ENCODE data around the gene PRPS1. TPM values are rescaled to one million over a fixed set of nuclear protein-coding genes. Genes with fewer than 3 reads are reported as not detected.
"Not testable (repeated sequence)": the region's sequence is repeated elsewhere in the genome, so short reads cannot be mapped to it uniquely, and the experiment has no call there.

Gene PRPS1
- total and polyA plus RNA-seq, 5 donors from 2014 or later, result 49.6 to 69.4 (median 57.9) TPM

DNA sequence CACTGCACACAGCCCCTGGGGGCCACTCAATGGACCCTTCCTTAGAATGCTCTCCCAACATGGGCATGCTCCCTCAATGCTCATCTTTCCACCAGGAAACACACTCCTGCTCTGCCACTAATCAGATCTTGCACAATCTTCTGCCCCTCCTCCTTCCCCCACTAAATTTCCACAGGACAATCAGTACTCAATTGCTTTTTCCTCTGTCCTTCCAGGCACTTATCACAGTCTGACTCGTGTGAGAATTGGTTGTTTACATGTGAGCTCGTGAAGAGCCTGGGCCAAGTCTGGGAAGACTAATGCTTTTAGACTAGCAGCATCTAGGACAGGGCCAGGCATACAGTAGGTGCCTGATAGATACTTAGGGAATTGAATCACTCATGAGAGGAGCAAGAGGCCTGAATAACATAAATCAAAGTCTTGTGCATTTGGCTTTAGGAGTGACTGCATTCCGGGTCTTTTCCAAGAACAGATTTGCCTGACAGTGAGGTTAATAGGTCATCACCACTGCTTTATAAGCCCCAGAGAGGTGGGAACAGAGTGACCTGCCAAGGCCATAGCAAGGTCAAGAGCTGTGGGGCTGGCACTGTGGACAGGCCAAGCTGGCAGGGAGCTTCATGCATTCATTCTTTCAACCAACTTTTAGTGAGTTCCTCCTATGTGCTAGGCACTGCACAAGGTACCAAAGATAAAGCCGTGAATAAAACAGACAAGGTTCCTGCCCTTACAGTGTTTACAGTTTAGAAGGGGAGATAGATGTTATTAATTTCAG lies 55.0 kb downstream of the PRPS1 start:
- no peak overlapping the region for H3K4me3 ChIP-seq (ENCODE audit: low read depth, low read length)
- Mint-ChIP-seq H3K27ac (peak overlapping the region in 1 of 3 donors; percentile 52), H3K4me1 (peaks cover 0 to 58% (median 25%) of the 10 kb centered on the region in 4 donors), H3K36me3 (no peaks in the 10 kb centered on the region), H3K4me3 (peak overlapping the region in 1 of 4 donors; percentile 52), H3K27me3 (no peaks in the 10 kb centered on the region), H3K9me3 (no peaks in the 10 kb centered on the region)
- ATAC-seq (ENCODE audit: low read depth in 2 of 2), result no peak
- no peaks in the 10 kb centered on the region for H3K27me3 ChIP-seq (ENCODE audit: control insufficient read depth, insufficient read depth, low read length)
- H3K4me1 ChIP-seq (ENCODE audit: control insufficient read depth, insufficient read depth, low read length, poor library complexity, severe bottlenecking), result peaks cover 17% of the 10 kb centered on the region
- H3K9me3 ChIP-seq (ENCODE audit: control insufficient read depth in 2 of 2, low read length in 2 of 2), result no peaks in the 10 kb centered on the region
- H3K36me3 ChIP-seq (ENCODE audit: control insufficient read depth, insufficient read depth, low read length), result no peaks in the 10 kb centered on the region
- DNase-seq, result no peak
- no peak overlapping the region for H3K27ac ChIP-seq (ENCODE audit: insufficient read depth, low read length, poor library complexity, severe bottlenecking)

DNA sequence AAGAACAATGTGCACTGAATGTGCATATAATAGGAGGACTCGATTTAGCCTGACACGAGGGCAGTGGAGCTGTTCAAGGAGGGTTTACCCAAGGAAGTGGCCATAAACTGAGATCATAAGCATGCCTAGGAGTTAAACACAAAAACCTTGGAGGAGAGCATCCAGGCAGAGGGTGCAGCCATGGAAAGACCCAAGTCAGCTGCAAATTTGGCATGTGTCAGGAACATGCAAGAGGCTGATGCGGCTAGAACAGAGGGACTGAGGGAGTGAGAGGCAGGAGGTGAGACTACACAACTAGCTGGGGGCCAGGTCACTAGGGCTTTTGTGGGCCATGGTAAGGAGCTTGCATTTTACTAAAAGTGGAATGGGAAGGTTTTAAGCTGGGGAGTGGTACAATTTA lies 55.6 kb downstream of the PRPS1 start:
- peaks cover 0 to 52% (median 21%) of the 10 kb centered on the region in 4 donors for H3K4me1 Mint-ChIP-seq
- peak overlapping the region in 1 of 4 donors; percentile 7 for H3K4me3 Mint-ChIP-seq
- peak overlapping the region in 2 of 3 donors; percentile 47 to 52 for H3K27ac Mint-ChIP-seq
- Histone ChIP-seq H3K9me3 (ENCODE audit: control insufficient read depth in 2 of 2, low read length in 2 of 2) (no peaks in the 10 kb centered on the region), H3K4me3 (ENCODE audit: low read depth, low read length) (no peak overlapping the region), H3K27me3 (ENCODE audit: control insufficient read depth, insufficient read depth, low read length) (no peaks in the 10 kb centered on the region), H3K4me1 (ENCODE audit: control insufficient read depth, insufficient read depth, low read length, poor library complexity, severe bottlenecking) (peaks cover 11% of the 10 kb centered on the region), H3K27ac (ENCODE audit: insufficient read depth, low read length, poor library complexity, severe bottlenecking) (no peak overlapping the region), H3K36me3 (ENCODE audit: control insufficient read depth, insufficient read depth, low read length) (no peaks in the 10 kb centered on the region)
- no peaks in the 10 kb centered on the region for H3K9me3 Mint-ChIP-seq
- DNase-seq (no peak), ATAC-seq (ENCODE audit: low read depth in 2 of 2) (no peak)
- H3K27me3 Mint-ChIP-seq, result no peaks in the 10 kb centered on the region
- H3K36me3 Mint-ChIP-seq, result no peaks in the 10 kb centered on the region

DNA sequence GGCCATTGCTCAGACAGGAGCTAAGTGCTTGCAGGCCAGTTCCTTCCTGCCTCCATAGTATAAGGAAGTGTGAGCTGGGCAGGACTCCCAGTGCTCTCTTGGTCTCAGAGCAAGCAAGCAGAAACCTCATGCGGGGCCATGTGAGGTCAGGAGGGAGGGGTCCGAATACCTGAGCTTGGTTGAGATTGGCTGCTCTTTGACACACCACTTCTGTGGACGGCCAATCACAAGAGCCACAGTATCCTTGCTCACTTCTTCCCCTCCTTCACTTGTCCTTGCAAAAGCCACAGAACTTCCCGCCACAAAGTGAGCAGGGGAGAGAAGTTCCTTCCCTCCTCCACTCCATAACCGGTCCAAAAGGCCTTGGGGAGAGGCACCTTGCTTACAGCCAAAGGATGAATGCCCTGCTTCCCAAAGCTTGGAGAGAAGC lies 56.7 kb downstream of the PRPS1 start:
- Mint-ChIP-seq H3K4me3 (no peak overlapping the region), H3K4me1 (peaks cover 0 to 41% (median 18%) of the 10 kb centered on the region in 4 donors), H3K27me3 (no peaks in the 10 kb centered on the region), H3K36me3 (no peaks in the 10 kb centered on the region), H3K9me3 (peaks cover 0 to 3% (median 0%) of the 10 kb centered on the region in 7 donors), H3K27ac (peak overlapping the region in 2 of 3 donors; percentile 47 to 52)
- ATAC-seq (ENCODE audit: low read depth in 2 of 2) (no peak), DNase-seq (peak in 1 of 3 donors; percentile 16)
- Histone ChIP-seq H3K9me3 (ENCODE audit: control insufficient read depth in 2 of 2, low read length in 2 of 2) (no peaks in the 10 kb centered on the region), H3K27ac (ENCODE audit: insufficient read depth, low read length, poor library complexity, severe bottlenecking) (no peak overlapping the region), H3K36me3 (ENCODE audit: control insufficient read depth, insufficient read depth, low read length) (no peaks in the 10 kb centered on the region), H3K27me3 (ENCODE audit: control insufficient read depth, insufficient read depth, low read length) (no peaks in the 10 kb centered on the region), H3K4me1 (ENCODE audit: control insufficient read depth, insufficient read depth, low read length, poor library complexity, severe bottlenecking) (peaks cover under 1% of the 10 kb centered on the region), H3K4me3 (ENCODE audit: low read depth, low read length) (no peak overlapping the region)

DNA sequence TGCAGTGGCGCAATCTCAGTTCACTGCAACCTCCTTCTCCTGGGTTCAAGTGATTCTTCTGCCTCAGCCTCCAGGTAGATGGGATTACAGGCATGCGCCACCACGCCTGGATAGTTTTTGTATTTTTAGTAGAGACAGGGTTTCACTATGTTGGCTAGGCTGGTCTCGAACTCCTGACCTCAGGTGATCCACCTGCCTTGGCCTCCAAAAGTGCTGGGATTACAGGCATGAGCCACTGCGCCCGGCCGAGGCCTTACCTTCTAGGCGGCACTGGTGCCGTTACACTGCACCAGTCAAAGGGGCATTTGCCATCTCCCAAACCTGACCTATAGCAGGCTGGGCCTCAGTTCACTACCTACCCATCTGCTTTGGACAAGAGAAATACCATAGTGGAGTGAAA lies 57.3 kb downstream of the PRPS1 start:
- H3K27ac Mint-ChIP-seq, result peak overlapping the region in 1 of 3 donors; percentile 16
- H3K4me3 ChIP-seq (ENCODE audit: low read depth, low read length); H3K9me3 ChIP-seq (ENCODE audit: control insufficient read depth in 2 of 2, low read length in 2 of 2); H3K36me3 ChIP-seq (ENCODE audit: control insufficient read depth, insufficient read depth, low read length); H3K27ac ChIP-seq (ENCODE audit: insufficient read depth, low read length, poor library complexity, severe bottlenecking); H3K9me3 Mint-ChIP-seq; ATAC-seq (ENCODE audit: low read depth in 2 of 2); H3K36me3 Mint-ChIP-seq; H3K4me1 ChIP-seq (ENCODE audit: control insufficient read depth, insufficient read depth, low read length, poor library complexity, severe bottlenecking); H3K27me3 ChIP-seq (ENCODE audit: control insufficient read depth, insufficient read depth, low read length); H3K4me3 Mint-ChIP-seq; DNase-seq; H3K27me3 Mint-ChIP-seq: not testable (repeated sequence)
- peaks cover 0 to 35% (median 13%) of the 10 kb centered on the region in 4 donors for H3K4me1 Mint-ChIP-seq

DNA sequence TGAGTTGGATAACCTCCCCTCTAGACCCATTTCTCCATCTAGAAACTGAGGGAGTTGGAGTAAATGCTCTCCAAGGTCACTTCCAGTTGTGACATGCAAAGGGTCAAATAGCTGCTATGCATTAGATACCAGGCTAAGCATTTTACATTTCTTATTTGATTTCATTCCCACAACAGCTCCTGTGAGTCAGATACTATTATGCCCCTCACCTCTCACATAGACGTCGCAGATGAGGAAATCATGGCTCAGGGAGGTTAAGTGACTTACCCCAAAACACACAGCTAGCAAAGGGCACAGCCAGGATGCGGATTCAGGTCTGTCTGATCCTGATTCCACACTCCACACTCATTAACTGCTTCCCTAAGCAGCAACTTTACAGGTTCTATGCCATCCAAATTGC lies 57.7 kb downstream of the PRPS1 start:
- DNase-seq (no peak), ATAC-seq (ENCODE audit: low read depth in 2 of 2) (no peak)
- Histone ChIP-seq H3K4me3 (ENCODE audit: low read depth, low read length) (no peak overlapping the region), H3K27ac (ENCODE audit: insufficient read depth, low read length, poor library complexity, severe bottlenecking) (no peak overlapping the region), H3K36me3 (ENCODE audit: control insufficient read depth, insufficient read depth, low read length) (no peaks in the 10 kb centered on the region), H3K9me3 (ENCODE audit: control insufficient read depth in 2 of 2, low read length in 2 of 2) (no peaks in the 10 kb centered on the region), H3K27me3 (ENCODE audit: control insufficient read depth, insufficient read depth, low read length) (no peaks in the 10 kb centered on the region), H3K4me1 (ENCODE audit: control insufficient read depth, insufficient read depth, low read length, poor library complexity, severe bottlenecking) (no peaks in the 10 kb centered on the region)
- Mint-ChIP-seq H3K27me3 (no peaks in the 10 kb centered on the region), H3K4me3 (no peak overlapping the region), H3K36me3 (no peaks in the 10 kb centered on the region), H3K4me1 (peaks cover 0 to 31% (median 9%) of the 10 kb centered on the region in 4 donors), H3K27ac (peak overlapping the region in 1 of 3 donors; percentile 16), H3K9me3 (peaks cover 0 to 3% (median 0%) of the 10 kb centered on the region in 7 donors)

DNA sequence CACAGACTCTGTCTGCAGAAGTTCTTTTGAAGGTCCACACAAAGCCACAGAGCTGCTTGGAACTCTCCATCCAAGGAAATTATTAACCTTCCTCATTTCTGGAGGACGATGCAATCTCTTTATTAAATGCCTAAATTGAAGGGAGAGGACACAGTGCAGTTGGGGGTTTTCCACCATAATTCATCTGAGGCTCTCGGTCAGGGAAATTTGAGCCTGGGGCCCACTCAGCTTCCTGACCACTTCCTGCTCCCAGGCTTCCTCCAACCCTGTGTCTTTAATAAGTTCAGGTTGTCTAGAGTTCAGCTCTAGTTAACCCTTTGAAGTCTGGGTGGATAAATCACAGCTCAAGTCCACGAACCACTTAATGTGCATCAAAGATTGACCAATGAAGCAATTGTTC lies 58.5 kb downstream of the PRPS1 start:
- peak overlapping the region in 1 of 3 donors; percentile 16 for H3K27ac Mint-ChIP-seq
- no peak overlapping the region for H3K4me3 Mint-ChIP-seq
- Histone ChIP-seq H3K4me3 (ENCODE audit: low read depth, low read length) (no peak overlapping the region), H3K36me3 (ENCODE audit: control insufficient read depth, insufficient read depth, low read length) (no peaks in the 10 kb centered on the region), H3K9me3 (ENCODE audit: control insufficient read depth in 2 of 2, low read length in 2 of 2) (no peaks in the 10 kb centered on the region), H3K4me1 (ENCODE audit: control insufficient read depth, insufficient read depth, low read length, poor library complexity, severe bottlenecking) (no peaks in the 10 kb centered on the region), H3K27me3 (ENCODE audit: control insufficient read depth, insufficient read depth, low read length) (no peaks in the 10 kb centered on the region), H3K27ac (ENCODE audit: insufficient read depth, low read length, poor library complexity, severe bottlenecking) (no peak overlapping the region)
- ATAC-seq (ENCODE audit: low read depth in 2 of 2), result no peak
- H3K36me3 Mint-ChIP-seq, result no peaks in the 10 kb centered on the region
- H3K27me3 Mint-ChIP-seq, result no peaks in the 10 kb centered on the region
- no peak for DNase-seq
- peaks cover 0 to 31% (median 8%) of the 10 kb centered on the region in 4 donors for H3K4me1 Mint-ChIP-seq
- peaks cover 0 to 3% (median 0%) of the 10 kb centered on the region in 7 donors for H3K9me3 Mint-ChIP-seq

DNA sequence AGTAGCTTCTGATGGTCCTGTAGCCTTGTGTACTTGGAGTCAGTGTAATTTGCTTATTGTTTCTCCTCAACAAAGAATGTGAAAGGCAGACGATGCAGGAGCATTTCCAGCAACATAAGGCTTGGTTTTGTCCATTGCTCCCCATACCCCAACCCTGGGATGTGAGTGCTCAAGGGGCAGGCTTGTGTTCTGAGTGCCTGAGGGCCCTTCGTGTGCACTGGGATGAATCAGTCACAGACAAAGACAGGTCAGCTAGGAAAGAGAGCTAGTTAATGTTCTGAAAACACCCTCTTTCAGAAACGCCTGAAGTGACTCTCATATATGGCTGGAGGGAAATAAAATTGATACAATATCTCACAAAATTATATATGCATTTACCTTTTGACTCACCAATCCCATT lies 59.1 kb downstream of the PRPS1 start:
- peaks cover 0 to 29% (median 8%) of the 10 kb centered on the region in 4 donors for H3K4me1 Mint-ChIP-seq
- no peaks in the 10 kb centered on the region for H3K4me1 ChIP-seq (ENCODE audit: control insufficient read depth, insufficient read depth, low read length, poor library complexity, severe bottlenecking)

DNA sequence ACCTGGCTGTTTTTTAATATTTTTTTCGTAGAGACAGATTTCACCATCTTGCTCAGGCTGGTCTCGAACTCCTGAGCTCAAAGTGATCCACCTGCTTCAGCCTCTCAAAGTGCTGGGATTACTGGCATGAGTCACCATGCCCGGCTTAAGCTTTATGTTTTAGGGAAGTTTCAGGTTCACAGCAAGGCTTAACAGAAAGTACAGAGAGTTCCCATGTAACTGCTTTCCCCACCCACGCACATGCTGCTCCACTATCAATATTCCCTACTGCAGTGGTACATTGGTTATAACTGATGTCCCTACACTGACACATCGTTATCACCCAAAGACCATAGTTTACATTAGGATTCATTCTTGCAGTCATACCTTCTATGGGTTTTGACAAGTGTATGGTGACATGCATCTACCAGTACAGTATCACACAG lies 62.7 kb downstream of the PRPS1 start:
- Mint-ChIP-seq H3K27me3 (no peaks in the 10 kb centered on the region), H3K4me1 (peaks cover 0 to 15% (median 4%) of the 10 kb centered on the region in 4 donors), H3K4me3 (no peak overlapping the region), H3K9me3 (peaks cover 0 to 3% (median 0%) of the 10 kb centered on the region in 7 donors), H3K36me3 (no peaks in the 10 kb centered on the region), H3K27ac (no peak overlapping the region)
- Histone ChIP-seq H3K27me3 (ENCODE audit: control insufficient read depth, insufficient read depth, low read length) (no peaks in the 10 kb centered on the region), H3K27ac (ENCODE audit: insufficient read depth, low read length, poor library complexity, severe bottlenecking) (no peak overlapping the region), H3K4me1 (ENCODE audit: control insufficient read depth, insufficient read depth, low read length, poor library complexity, severe bottlenecking) (no peaks in the 10 kb centered on the region), H3K9me3 (ENCODE audit: control insufficient read depth in 2 of 2, low read length in 2 of 2) (no peaks in the 10 kb centered on the region), H3K4me3 (ENCODE audit: low read depth, low read length) (no peak overlapping the region), H3K36me3 (ENCODE audit: control insufficient read depth, insufficient read depth, low read length) (no peaks in the 10 kb centered on the region)
- ATAC-seq (ENCODE audit: low read depth in 2 of 2) (no peak), DNase-seq (no peak)

More for the DNA sequence above, 59.1 kb downstream of the PRPS1 start:
- H3K27me3 ChIP-seq (ENCODE audit: control insufficient read depth, insufficient read depth, low read length), result no peaks in the 10 kb centered on the region
- no peak overlapping the region for H3K27ac ChIP-seq (ENCODE audit: insufficient read depth, low read length, poor library complexity, severe bottlenecking)
- no peaks in the 10 kb centered on the region for H3K9me3 ChIP-seq (ENCODE audit: control insufficient read depth in 2 of 2, low read length in 2 of 2)
- Mint-ChIP-seq H3K36me3 (no peaks in the 10 kb centered on the region), H3K4me3 (no peak overlapping the region), H3K27me3 (no peaks in the 10 kb centered on the region), H3K9me3 (peaks cover 0 to 3% (median 0%) of the 10 kb centered on the region in 7 donors), H3K27ac (peak overlapping the region in 1 of 3 donors; percentile 16)
- no peaks in the 10 kb centered on the region for H3K36me3 ChIP-seq (ENCODE audit: control insufficient read depth, insufficient read depth, low read length)
- DNase-seq (no peak), ATAC-seq (ENCODE audit: low read depth in 2 of 2) (no peak)
- H3K4me3 ChIP-seq (ENCODE audit: low read depth, low read length), result no peak overlapping the region

Data from CD4-positive, CD25-positive, alpha-beta regulatory T cell (primary cell).